ENCODE data around the gene OR1L4.

The OR1L4 gene

DNA sequence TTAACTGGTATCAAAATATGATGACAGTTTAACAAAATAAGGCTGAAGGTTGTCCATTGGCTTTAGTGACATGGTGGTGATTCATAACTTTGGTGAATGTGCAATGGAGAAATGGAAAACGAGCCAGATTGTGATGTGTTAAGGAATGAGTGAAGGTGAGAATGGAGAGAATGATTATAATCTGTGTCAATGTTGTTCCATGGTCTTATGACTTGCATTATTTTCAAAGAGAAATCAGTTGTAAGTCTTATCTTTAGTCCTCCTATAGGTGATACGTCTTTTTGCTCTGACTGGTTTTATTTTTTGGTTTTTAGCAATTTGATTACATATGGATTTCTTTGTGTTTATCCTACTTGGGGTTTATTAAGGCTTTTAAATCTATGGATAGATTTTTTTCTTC, 31.0 kb downstream of the OR1L4 start:
- no peak overlapping the region for H3K9ac ChIP-seq (ENCODE audit: low read depth, low read length, poor library complexity, severe bottlenecking)
- no peaks in the 10 kb centered on the region for H4K20me1 ChIP-seq (ENCODE audit: insufficient read depth, low read length, poor library complexity, severe bottlenecking)
- H2AFZ ChIP-seq (ENCODE audit: low read length), result no peak overlapping the region
- no peaks in the 10 kb centered on the region for H3K79me2 ChIP-seq (ENCODE audit: insufficient read depth, low read length)
- TF ChIP-seq, protein P1, sequence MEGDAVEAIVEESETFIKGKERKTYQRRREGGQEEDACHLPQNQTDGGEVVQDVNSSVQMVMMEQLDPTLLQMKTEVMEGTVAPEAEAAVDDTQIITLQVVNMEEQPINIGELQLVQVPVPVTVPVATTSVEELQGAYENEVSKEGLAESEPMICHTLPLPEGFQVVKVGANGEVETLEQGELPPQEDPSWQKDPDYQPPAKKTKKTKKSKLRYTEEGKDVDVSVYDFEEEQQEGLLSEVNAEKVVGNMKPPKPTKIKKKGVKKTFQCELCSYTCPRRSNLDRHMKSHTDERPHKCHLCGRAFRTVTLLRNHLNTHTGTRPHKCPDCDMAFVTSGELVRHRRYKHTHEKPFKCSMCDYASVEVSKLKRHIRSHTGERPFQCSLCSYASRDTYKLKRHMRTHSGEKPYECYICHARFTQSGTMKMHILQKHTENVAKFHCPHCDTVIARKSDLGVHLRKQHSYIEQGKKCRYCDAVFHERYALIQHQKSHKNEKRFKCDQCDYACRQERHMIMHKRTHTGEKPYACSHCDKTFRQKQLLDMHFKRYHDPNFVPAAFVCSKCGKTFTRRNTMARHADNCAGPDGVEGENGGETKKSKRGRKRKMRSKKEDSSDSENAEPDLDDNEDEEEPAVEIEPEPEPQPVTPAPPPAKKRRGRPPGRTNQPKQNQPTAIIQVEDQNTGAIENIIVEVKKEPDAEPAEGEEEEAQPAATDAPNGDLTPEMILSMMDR (conservative IDR thresholded peaks at IDR 0.05; ENCODE audit: low read length), result no peak
- no peak for TF ChIP-seq EZH2phosphoT487 (IDR thresholded peaks at IDR 0.05; ENCODE audit: borderline replicate concordance)
- H3K27me3 ChIP-seq (ENCODE audit: insufficient read depth, low read length, poor library complexity, severe bottlenecking), result no peaks in the 10 kb centered on the region
- H3K9me2 ChIP-seq (replicated peaks; ENCODE audit: low read depth, low read length), result no peaks in the 10 kb centered on the region
- no peak overlapping the region for H3K4me3 ChIP-seq (ENCODE audit: low read length, poor library complexity, severe bottlenecking)
- no peaks in the 10 kb centered on the region for H3K9me3 ChIP-seq (ENCODE audit: insufficient read depth, low read depth, low read length)
- H3F3A ChIP-seq (ENCODE audit: low read depth), result no peaks in the 10 kb centered on the region
- H3K4me1 ChIP-seq (ENCODE audit: insufficient read depth, low read length, poor library complexity, severe bottlenecking), result no peaks in the 10 kb centered on the region
- H3K4me2 ChIP-seq (ENCODE audit: low read depth, low read length, poor library complexity, severe bottlenecking), result no peak overlapping the region
- H3K36me3 ChIP-seq (ENCODE audit: insufficient read depth, low read length), result no peaks in the 10 kb centered on the region

DNA sequence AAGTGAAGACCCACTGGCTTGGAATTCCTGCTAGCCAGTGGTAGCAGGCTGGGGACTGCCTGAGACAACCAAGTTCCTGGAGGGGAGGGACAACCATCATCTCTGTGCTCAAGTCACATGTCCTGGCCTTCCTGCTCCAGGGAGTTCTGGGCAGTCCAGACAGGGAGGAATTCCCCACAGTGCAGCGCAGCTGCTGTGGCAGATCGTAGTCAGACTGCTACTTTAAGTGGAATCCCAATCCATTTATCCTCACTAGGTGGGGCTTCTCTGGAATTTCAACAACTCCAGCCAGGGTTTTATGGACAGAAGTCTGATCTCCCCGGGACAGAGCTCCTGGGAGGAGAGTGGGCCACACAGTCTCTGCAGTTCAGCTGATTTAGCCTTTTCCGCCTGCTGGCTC, 44.0 kb downstream of the OR1L4 start:
- H3K4me2 ChIP-seq (ENCODE audit: low read depth, low read length, poor library complexity, severe bottlenecking), result no peak overlapping the region
- no peaks in the 10 kb centered on the region for H3F3A ChIP-seq (ENCODE audit: low read depth)
- 0 out of 2 replicates have a peak, but pooled peaks cover 3% of the 10 kb centered on the region for H3K9me3 ChIP-seq (ENCODE audit: insufficient read depth, low read depth, low read length)
- no peaks in the 10 kb centered on the region for H3K36me3 ChIP-seq (ENCODE audit: insufficient read depth, low read length)
- H3K4me1 ChIP-seq (ENCODE audit: insufficient read depth, low read length, poor library complexity, severe bottlenecking), result no peaks in the 10 kb centered on the region
- H3K79me2 ChIP-seq (ENCODE audit: insufficient read depth, low read length), result no peaks in the 10 kb centered on the region
- no peaks in the 10 kb centered on the region for H4K20me1 ChIP-seq (ENCODE audit: insufficient read depth, low read length, poor library complexity, severe bottlenecking)
- H3K9me2 ChIP-seq (replicated peaks; ENCODE audit: low read depth, low read length), result no peaks in the 10 kb centered on the region
- H3K4me3 ChIP-seq (ENCODE audit: low read length, poor library complexity, severe bottlenecking), result no peak overlapping the region
- no peak overlapping the region for H3K9ac ChIP-seq (ENCODE audit: low read depth, low read length, poor library complexity, severe bottlenecking)
- no peak for TF ChIP-seq EZH2phosphoT487 (IDR thresholded peaks at IDR 0.05; ENCODE audit: borderline replicate concordance)
- TF ChIP-seq, protein P1 (conservative IDR thresholded peaks at IDR 0.05; ENCODE audit: low read length), result no peak
- H3K27me3 ChIP-seq (ENCODE audit: insufficient read depth, low read length, poor library complexity, severe bottlenecking), result no peaks in the 10 kb centered on the region
- H2AFZ ChIP-seq (ENCODE audit: low read length), result no peak overlapping the region

All from Loucy (cell line).